Testis (tissue), 3 donors: ENCODE results near the gene CBFA2T2. TPM values are rescaled to one million over a fixed set of nuclear protein-coding genes. Genes with fewer than 3 reads are reported as not detected.

Source experiments
- DNase-seq: peaks from one replicate; pipeline ENCODE4 v3.0.0-alpha.2; 2019
- H3K27ac ChIP-seq, 2 donors: fragments of 200-600 bp; sonication (generic); one replicate each; pipeline ENCODE4 v1.5.1; 2019
- H3K27me3 ChIP-seq: fragments of 200-600 bp; sonication (generic); one replicate; pipeline ENCODE4 v1.5.1; 2019
- H3K36me3 ChIP-seq: fragments of 200-600 bp; sonication (generic); one replicate; pipeline ENCODE4 v1.5.1; 2017; ENCODE audit warnings: low read depth; ENCODE audit errors: missing control alignments
- H3K4me1 ChIP-seq: fragments of 200-600 bp; sonication (generic); one replicate; pipeline ENCODE4 v1.5.1; 2019
- H3K4me3 ChIP-seq, 2 donors: fragments of 200-600 bp; sonication (generic); one replicate each; pipeline ENCODE4 v1.5.1; 2017 to 2019
- H3K9me3 ChIP-seq: fragments of 200-600 bp; sonication (generic); one replicate; pipeline ENCODE4 v1.5.1; 2017
- POLR2A ChIP-seq: fragments of 450-650 bp; IDR thresholded peaks from one replicate; pipeline ENCODE4 v1.6.1; 2017; ENCODE audit warnings: antibody characterized with exemption, mild to moderate bottlenecking, moderate library complexity
- WGBS, 2 donors: methylation state at CpG; one replicate each; pipeline ENCODE4 v1.1.5; 2018; 5-methylcytosine and 5-hydroxymethylcytosine counted together
- intact Hi-C: fragments of 100-400 bp; cut with DNase I; formaldehyde crosslinking; loops from one replicate; pipeline ENCODE4 v1.15.1; 2023; ENCODE audit warnings: low total_unique reads
- polyA plus RNA-seq: library from polyadenylated mRNA; stranded (reverse); fragments of 350-450 nt; fragmentation: Illumina TruSeq; extraction: RNeasy Lipid Tissue Mini Kit (QIAGEN cat#74804); gene quantifications from one replicate; pipeline ENCODE4 v1.2.3, GENCODE V29; 2014; ENCODE audit warnings: low read depth, low replicate concordance; ENCODE audit not compliant: insufficient read depth
- total RNA-seq, 2 donors: library from RNA; depleted of rRNA; stranded (reverse); fragments of >200 nt; gene quantifications; one replicate each; pipeline ENCODE4 v1.2.3, GENCODE V29; 2016
- TF ChIP-seq, protein P1 (sequence below), 3 experiments: fragments of 450-650 bp in 2 of 3; fragments of 200-600 bp in 1 of 3; sonication (generic) in 1 of 3; IDR thresholded peaks; one replicate each; pipeline ENCODE4 v1.5.1; 2016 to 2019; ENCODE audit warnings: antibody characterized with exemption in 3 of 3, mild to moderate bottlenecking in 2 of 3, moderate library complexity in 1 of 3

CBFA2T2 gene
- total and polyA plus RNA-seq, 3 donors from 2014 or later: 25.2 to 39.2 (median 33.1) TPM

DNA sequence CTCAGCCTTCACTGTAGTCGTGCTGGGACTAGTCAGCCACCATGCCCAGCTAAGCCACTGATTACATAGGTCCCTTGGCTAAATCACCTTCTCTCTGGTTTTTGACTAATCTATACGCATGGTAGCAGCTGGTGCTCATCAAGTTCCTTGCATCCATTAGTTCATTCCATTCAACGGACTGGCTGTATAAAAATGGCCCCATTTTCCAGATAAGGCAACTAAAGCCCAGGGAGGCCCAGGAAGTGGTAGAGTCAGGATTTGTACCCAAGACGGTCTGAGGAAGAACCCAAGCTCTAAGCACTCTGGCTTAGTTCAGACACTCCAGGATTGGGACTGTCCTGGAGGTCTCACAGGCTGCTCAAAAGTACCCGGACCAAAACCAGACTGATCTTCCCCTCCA is 191.4 kb downstream of the CBFA2T2 start:
- intact Hi-C loops: no loop called here
- no peaks in the 10 kb centered on the region for H3K9me3 ChIP-seq
- TF ChIP-seq, protein P1, sequence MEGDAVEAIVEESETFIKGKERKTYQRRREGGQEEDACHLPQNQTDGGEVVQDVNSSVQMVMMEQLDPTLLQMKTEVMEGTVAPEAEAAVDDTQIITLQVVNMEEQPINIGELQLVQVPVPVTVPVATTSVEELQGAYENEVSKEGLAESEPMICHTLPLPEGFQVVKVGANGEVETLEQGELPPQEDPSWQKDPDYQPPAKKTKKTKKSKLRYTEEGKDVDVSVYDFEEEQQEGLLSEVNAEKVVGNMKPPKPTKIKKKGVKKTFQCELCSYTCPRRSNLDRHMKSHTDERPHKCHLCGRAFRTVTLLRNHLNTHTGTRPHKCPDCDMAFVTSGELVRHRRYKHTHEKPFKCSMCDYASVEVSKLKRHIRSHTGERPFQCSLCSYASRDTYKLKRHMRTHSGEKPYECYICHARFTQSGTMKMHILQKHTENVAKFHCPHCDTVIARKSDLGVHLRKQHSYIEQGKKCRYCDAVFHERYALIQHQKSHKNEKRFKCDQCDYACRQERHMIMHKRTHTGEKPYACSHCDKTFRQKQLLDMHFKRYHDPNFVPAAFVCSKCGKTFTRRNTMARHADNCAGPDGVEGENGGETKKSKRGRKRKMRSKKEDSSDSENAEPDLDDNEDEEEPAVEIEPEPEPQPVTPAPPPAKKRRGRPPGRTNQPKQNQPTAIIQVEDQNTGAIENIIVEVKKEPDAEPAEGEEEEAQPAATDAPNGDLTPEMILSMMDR (IDR thresholded peaks at IDR 0.05): no peak
- no peak for TF ChIP-seq POLR2A

DNA sequence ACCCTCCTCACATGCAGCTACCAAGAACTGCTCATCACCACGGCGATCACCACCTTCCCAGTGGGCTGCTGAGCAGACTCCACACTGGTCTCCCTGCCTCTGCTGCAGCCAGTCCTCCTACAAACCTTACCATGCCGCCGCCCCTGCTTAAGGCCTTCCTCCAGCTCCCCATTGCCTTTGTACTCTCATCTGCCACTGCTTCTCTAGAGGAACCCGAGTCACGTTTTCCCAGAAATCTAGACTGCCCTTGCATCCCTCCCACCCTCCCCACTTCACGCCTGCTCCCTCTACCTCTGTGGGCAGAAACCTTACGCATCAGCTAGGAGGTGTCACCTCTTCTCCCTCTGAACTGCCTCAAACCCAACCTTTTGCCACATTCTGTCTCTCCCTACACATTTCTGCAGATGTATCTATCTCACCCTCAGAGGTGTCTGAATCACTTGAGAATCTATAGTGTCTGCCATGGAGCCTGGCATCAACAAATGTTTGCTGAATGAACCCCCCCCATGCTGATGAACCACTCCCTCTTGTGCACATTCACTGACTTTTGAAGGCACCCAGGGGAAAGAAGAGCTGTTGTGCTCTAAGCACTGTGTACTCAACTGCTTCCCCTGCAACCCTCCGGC is 191.9 kb downstream of the CBFA2T2 start:
- WGBS, 2 donors: 91% methylated on average over 9 of the region's 9 CpGs
- intact Hi-C loops: no loop called here
- peaks cover 7% of the 10 kb centered on the region for H3K4me1 ChIP-seq

More for the DNA sequence above, 191.4 kb downstream of the CBFA2T2 start:
- no peak for DNase-seq
- WGBS, 2 donors: 80 to 96% methylated on average over 5 of the region's 5 CpGs
- Histone ChIP-seq H3K4me3 (no peak overlapping the region), H3K4me1 (peaks cover 11% of the 10 kb centered on the region), H3K27me3 (no peaks in the 10 kb centered on the region), H3K27ac (no peak overlapping the region), H3K36me3 (no peaks in the 10 kb centered on the region)

DNA sequence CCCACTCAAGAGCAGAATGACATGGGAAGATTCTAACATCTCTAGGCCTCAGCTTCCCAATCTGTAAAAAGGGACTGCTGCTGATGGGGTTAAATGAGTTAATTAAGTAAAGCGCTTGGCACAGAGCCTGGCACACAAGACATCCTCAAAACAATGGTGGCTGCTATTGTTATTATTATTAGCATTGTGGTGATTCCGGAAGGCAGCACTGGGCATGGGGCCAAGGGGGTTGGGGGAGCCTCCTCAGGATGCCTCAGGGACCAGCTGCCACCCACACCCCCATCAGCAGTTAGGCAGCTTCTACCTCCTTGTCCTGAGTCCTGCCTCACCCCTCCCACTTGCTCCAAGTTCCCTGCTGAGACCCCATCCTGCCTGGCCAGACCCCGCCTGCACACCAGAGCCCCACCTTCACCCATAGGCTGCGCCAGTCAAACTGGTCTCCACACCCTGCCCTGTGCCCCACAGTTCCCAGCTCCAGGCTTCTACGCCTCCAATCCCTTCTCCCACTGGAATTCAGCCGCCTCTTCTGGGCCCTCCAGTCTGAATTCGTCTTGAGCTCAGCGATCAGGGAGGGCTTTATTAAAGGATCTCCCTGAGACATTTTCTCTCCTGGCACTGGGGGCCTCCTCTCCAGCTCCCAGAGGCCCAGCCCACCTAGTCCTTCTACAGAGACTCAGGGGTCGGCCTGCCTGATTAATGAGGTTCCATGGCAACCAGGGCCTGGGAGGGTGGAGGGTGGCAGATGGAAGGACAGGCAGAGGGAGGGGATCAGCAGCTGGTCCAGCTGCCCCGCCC is 194.8 kb downstream of the CBFA2T2 start:
- H3K4me3 ChIP-seq: no peak overlapping the region
- H3K27ac ChIP-seq: no peak overlapping the region
- H3K4me1 ChIP-seq: peaks cover 7% of the 10 kb centered on the region
- 37 to 52% methylated on average over 7 to 10 of the region's 10 CpGs for WGBS, 2 donors
- intact Hi-C loops: no loop called here
- no peaks in the 10 kb centered on the region for H3K36me3 ChIP-seq
- DNase-seq: no peak
- TF ChIP-seq, protein P1 (IDR thresholded peaks at IDR 0.05): no peak
- TF ChIP-seq POLR2A: no peak
- H3K27me3 ChIP-seq: no peaks in the 10 kb centered on the region
- H3K9me3 ChIP-seq: no peaks in the 10 kb centered on the region

More for the DNA sequence above, 191.9 kb downstream of the CBFA2T2 start:
- Histone ChIP-seq H3K27me3 (no peaks in the 10 kb centered on the region), H3K9me3 (no peaks in the 10 kb centered on the region), H3K36me3 (no peaks in the 10 kb centered on the region), H3K27ac (no peak overlapping the region), H3K4me3 (no peak overlapping the region)
- TF ChIP-seq, protein P1 (IDR thresholded peaks at IDR 0.05): no peak
- no peak for TF ChIP-seq POLR2A
- no peak for DNase-seq

DNA sequence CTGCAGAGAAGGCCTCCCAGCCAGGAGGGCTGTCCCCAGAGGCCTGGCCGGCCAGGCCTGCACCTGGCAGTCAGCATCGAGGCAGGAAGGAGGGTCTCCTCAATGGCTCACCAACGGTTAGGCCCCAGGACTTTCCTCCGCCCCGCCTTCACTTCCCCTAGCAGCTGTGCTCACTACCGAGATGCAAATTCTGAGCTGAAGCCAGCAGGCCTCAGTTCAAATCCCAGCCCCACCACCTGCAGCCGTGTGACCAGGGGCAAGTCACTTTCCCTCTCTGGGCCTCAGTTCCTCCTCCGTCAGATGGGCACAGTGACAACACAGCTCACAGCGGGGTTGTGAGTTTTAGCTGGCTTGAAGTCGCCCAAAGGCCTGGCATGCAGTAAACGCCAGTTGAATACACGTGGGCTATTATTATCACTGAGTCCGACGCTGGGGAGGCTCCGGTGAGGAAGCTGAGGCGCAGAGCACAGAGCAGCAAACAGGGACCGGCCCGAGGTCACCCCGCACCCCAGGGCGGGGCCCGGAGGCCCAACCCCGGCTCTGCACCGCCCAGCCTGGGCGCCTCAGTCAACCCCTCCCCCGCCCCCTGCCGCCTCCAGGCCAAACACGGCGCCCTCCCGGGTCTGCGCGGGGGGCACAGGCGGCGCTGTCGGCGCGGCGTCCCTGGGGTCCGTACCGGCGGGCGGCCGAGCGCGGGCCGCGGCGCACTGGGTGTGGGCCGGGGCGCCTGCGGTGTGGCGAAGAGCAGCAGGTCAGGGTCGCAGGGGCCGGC is 195.6 kb downstream of the CBFA2T2 start:
- H3K4me3 ChIP-seq: peak overlapping the region; percentile 44 to 57
- H3K9me3 ChIP-seq: no peaks in the 10 kb centered on the region
- peaks cover 7% of the 10 kb centered on the region for H3K4me1 ChIP-seq
- no peak overlapping the region for H3K27ac ChIP-seq
- 2 to 4% methylated on average over 6 to 27 of the region's 53 CpGs for WGBS, 2 donors
- intact Hi-C loops: no loop called here
- DNase-seq: no peak
- TF ChIP-seq, protein P1 (IDR thresholded peaks at IDR 0.05): no peak
- TF ChIP-seq POLR2A: no peak
- no peaks in the 10 kb centered on the region for H3K27me3 ChIP-seq
- no peaks in the 10 kb centered on the region for H3K36me3 ChIP-seq
